ENCODE measurements around the gene THBS3.
A peak's percentile ranks its signal among the peaks of the same experiment; 100 is the strongest.
"Not testable (repeated sequence)": the region's sequence is repeated elsewhere in the genome, so short reads cannot be mapped to it uniquely, and the experiment has no call there.

Gene THBS3

GRCh38 chr1:155207806-155208540 lies at the start of gene THBS3:
THBS3 (minus strand) TSS chr1:155207897; CDS start chr1:155207876, 21 bp downstream.
- no peak for DNase-seq

- no peak for DNase-seq
Measured at GRCh38 chr1:155256058-155256852, 48.6 kb upstream of the THBS3 start.

GRCh38 chr1:155255243-155256007 lies 47.7 kb upstream of the THBS3 start, which contains the start of gene ENTREP3:
ENTREP3 (minus strand) TSS chr1:155255483; CDS start chr1:155254877, 606 bp downstream.
- peak; percentile 78 for DNase-seq

DNA sequence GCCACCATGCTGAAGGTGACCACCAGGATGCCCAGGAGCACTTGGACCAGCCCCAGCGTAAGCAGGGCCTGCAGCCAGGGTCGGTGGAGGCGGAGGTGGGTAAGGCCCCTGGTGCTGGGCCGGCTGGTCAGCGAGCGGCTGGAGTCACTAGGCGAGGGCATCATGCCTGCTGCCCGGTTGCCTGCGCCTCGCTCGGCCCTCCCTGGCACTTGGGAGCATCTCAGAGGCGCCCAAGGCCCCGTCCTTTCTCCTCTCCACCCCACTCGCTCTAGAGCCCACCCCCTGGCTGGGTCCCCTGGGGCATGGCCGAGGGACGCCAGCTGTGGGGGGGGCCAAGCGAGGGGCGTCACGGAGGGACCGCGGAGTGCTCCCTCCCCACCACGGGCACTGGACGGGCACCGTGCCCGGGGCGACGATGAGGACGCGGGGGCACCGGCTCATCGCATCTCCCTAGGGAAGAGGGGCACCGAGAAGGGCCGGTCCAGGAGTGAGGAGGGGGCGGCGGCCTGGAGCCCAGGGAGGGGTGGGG lies 47.1 kb upstream of the THBS3 start:
- DNase-seq = no peak

DNA sequence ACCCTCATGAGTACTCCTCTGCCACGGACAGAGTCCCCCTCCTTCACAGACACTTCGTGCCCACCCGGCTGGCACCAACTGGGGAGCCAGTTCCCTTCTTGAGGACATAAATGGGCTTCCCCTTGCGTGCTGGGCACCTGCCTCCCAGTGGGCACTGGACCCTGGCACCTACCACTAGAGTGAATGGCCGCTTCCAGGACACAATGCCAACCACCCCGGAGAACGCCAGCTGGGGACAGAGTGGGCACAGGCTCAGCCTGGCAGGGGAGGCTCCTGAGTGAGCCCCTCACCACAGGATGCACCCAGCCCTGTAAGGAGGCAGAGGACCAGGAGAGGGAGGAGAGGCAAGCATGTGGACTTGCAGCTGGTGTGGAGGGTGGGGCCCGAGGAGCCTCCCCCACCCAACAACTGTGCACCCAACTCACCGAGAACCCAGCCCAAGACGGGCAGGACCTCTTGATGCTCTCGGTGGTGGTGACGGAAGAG lies 46.6 kb upstream of the THBS3 start:
- no peak for DNase-seq

DNA sequence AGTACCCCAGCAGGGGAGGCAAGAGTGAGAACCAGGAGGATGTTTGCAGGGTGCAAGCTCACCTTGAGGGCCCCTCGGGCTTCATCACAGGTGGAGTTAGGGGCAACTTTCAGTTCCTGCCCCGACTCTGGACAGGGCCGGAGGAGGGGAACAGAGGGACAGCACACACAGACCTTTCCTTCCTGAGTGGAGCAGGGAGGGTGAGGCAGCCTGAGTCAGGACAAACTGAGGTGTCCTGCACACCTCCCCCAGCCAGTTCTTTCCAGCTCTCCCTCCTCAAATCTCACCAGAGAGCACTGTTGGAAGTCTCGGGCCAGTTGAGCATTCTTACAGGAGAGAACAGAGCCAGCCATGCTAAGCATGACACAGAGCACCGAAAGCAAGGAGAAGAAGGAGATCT lies 46.1 kb upstream of the THBS3 start:
- DNase-seq = no peak

GRCh38 chr1:155253208-155253607 lies 45.5 kb upstream of the THBS3 start:
- DNase-seq = no peak

- DNase-seq = no peak
Measured at GRCh38 chr1:155251566-155251965, 43.9 kb upstream of the THBS3 start.

DNA sequence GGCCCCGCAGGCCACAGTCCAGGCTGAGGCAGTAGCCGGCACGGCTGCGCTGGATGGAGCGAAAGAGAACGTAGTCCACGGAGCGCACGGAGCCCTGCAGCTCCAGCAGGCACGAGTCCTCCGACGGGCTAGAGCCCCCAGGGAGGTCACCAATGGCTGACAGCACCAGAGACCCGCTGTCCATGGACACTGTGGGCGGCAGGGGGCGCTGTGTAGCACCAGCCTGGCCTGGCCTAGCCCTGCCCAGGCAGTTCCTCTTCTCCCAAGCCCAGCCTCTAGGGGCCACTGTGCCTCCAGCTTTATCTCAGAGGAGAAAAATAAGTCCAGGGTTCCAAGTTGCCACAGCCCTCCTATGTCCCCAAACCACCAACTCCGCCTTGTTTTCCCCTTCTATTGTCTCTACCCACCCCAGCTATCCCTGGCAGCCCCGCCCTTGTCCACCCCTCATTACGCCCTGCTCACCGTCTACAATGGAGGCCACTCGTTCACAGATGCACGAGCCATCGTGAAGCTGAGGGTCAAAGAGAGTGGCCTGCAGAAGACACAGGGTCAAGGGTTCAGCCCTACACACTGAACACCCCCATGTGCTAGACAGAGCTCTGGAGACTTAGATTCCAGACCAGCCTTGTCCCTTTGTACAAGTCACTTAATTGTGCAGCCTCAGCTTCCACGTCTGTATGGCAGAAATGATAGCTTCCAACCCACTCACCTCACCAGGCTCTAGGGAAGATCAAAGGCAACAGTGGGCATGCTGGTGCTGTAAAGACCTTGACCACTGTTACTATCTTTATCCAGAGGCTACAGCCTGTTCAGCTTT lies 43.1 kb upstream of the THBS3 start:
- DNase-seq = peak; percentile 93

DNA sequence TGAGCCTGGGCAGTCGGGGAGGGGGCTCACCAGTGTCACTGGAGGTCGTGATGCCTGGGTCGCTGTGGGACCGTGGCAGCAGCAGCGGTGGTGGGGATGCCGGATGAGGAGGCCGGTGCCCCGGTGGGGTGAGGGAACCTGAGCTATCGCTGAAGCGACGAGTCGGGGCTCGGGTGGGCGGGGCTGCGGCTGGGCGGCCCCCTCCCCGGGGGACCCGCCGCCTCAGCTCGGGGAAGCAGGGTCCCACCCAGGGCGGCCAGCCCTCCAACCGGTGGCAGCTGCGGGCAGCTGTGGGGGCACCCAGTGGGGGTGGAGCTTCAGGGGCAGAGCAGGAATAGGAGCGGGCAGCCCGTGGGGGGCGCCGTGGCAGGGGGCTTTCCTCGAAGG lies 42.5 kb upstream of the THBS3 start:
- peak; percentile 20 for DNase-seq

- DNase-seq = no peak
Measured at GRCh38 chr1:155247667-155248553, 40.2 kb upstream of the THBS3 start.

DNA sequence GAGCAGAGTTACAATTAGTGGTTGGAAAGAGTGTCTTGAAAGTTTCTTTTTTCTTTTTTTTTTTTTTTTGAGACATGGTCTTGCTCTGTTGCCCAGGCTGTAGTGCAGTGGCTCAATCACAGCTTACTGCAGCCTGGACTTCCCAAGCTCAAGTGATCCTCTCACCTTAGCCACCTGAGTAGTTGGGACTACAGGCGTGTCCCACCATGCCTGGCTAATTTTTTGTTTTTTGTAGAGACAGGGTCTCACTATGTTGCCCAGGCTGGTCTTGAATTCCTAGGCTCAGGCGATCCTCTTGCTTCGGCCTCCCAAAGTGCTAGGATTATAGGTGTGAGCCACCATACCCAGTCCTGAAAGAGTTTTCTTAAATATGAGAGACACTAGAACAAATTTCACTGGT lies 39.1 kb upstream of the THBS3 start:
- not testable (repeated sequence) for DNase-seq

DNA sequence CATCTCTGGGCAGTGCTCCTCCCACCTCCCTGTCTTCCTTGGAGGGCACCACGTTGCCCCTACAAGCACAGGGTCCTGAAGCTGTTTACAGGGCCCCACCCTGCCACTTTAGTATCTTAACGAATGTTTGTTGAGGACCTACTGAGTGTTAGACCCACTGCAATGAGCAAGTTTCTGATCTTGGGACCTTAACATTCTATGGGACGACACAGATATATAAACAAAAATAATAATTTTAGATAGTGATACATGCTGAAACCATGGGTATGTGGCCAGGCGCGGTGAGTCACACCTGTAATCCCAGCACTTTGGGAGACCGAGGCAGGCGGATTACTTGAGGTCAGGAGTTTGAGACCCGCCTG lies 37.4 kb upstream of the THBS3 start:
- no peak for DNase-seq

DNA sequence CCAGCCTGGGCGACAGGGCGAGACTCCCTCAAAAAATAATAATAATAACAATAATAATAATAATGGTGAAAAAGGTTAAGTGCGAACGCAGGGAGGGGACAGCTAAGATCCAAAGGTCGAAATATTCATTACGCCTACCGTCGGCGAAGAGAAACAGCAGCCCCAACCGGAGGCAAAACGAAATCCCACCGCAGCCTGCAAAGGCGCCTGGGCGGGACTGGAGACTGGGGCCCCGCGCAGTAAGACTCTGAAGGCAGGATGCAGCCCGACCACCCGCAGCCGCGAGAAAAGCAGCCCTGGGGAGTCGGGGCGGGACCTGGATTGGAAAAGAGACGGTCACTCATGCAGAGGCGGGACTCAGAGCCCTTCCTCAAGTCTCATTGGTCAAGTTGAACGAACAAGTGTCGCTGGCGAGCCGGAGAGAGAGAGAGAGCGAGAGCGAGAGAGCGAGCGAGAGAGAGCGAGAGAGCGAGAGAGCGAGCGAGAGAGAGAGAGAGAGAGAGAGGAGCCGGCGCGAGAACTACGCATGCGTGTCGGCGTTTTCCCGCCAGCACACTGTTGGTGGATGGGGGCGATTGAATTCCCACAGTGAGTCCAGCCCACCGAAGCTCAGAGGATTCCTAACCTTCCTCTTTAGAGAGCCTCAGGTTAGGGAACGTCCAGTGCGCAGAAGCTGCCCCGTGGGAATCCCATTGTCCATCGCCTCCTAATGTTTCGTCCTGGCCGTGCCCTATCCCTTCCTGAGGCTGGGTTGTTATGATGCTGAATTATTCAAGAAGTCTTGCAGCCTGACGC lies 36.9 kb upstream of the THBS3 start:
- peak; percentile 97 for DNase-seq

- DNase-seq = no peak
Measured at GRCh38 chr1:155242805-155243358, 35.2 kb upstream of the THBS3 start.

GRCh38 chr1:155241841-155242264 lies 34.2 kb upstream of the THBS3 start:
- peak; percentile 54 for DNase-seq

DNA sequence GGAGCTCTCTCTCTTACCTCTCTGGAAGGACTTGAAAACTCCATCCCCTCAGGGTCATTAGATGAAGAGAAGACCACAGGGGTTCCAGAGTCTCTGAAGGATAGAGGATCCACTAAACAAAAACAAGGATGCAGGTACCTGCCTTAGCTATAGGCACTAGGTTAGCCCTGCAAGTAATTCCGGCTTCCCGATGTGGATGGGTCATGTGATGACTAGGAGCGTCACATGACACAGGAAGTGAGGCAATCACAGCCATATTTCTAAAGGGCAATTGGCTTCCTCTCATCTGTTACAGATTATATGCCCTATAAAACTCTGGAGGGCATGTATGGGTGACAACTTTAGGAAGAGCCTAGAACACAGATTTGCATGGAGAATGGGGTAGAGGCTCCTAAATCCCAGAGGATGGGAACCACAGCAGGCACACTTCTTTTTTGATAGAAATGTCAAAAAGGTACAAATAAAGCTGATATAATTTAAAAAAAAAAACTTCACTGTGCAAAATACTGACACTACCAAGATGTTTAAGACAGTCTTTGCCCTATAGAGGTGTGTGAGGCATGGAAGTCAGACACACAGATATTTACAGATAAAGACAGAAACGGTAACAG lies 33.5 kb upstream of the THBS3 start:
- peak; percentile 71 for DNase-seq

DNA sequence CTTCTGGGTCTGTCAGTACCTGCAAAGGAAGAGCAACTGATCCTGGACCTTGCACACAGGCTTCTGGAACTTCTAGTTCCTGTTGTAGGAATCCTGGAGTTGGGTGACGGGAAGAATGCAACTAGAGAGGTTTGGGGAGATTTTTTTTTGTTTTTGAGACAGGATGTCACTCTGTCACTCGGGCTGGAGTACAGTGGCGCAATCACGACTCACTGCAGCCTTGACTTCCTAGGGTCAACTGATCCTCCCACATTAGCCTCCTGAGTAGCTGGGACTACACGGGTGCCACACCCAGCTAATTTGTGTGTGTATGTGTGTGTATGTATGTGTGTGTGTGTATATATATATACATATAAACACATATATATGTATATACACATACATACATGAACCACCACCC lies 28.8 kb upstream of the THBS3 start:
- no peak for DNase-seq

GRCh38 chr1:155235375-155235774 lies 27.7 kb upstream of the THBS3 start:
- not testable (repeated sequence) for DNase-seq
